Kidney epithelial cell (primary cell): Measurements from ENCODE around the gene ARPC4. TPM values are rescaled to one million over a fixed set of nuclear protein-coding genes. Genes with fewer than 3 reads are reported as not detected.
A peak's percentile ranks its signal among the peaks of the same experiment; 100 is the strongest.

ENCODE experiments used
- DNase-seq: peaks from one replicate; pipeline ENCODE4 v3.0.0-alpha.2; 2010; ENCODE audit warnings: low read depth
- H3K27me3 ChIP-seq: 2 replicates; pipeline ENCODE4 v1.6.0; 2011; ENCODE audit warnings: low read length; ENCODE audit not compliant: control insufficient read depth, insufficient read depth
- H3K36me3 ChIP-seq: 2 replicates; pipeline ENCODE4 v1.5.1; 2011; ENCODE audit warnings: low read length; ENCODE audit not compliant: control insufficient read depth, insufficient read depth
- H3K4me3 ChIP-seq: 2 replicates; pipeline ENCODE4 v1.5.1; 2011; ENCODE audit warnings: low read depth, mild to moderate bottlenecking, control low read depth, low read length
- CTCF ChIP-seq: IDR thresholded peaks from 2 replicates; pipeline ENCODE4 v1.5.1; 2011; ENCODE audit warnings: mild to moderate bottlenecking, moderate library complexity, low read length, control low read depth, inconsistent platforms; ENCODE audit not compliant: insufficient read depth, poor library complexity, severe bottlenecking
- total RNA-seq: library from RNA; depleted of rRNA; stranded (reverse); fragments of >200 nt; gene quantifications from 2 replicates; pipeline ENCODE4 v1.2.3, GENCODE V29; 2015

ARPC4 gene
- total RNA-seq = 204 and 206 TPM in 2 replicates

GRCh38 chr3:9792405-9793160, at the start of gene ARPC4, which contains the start of gene TADA3:
Gene ARPC4, plus strand, starts transcription at chr3:9793082. Its CDS starts 40 bp downstream, at chr3:9793122.
Gene TADA3, minus strand, starts transcription at chr3:9792473. Its CDS starts 1,007 bp downstream, at chr3:9791466.
- peak within 1 kb of the TSS; percentile 84 for H3K4me3 ChIP-seq
- peak; percentile 74 for DNase-seq
- peaks cover 5% of the 10 kb centered on the region for H3K36me3 ChIP-seq
- TF ChIP-seq CTCF = no peak
- no peaks in the 10 kb centered on the region for H3K27me3 ChIP-seq

GRCh38 chr3:9743548-9743947, 49.3 kb upstream of the ARPC4 start:
- H3K4me3 ChIP-seq = no peak overlapping the region
- H3K36me3 ChIP-seq = peaks cover 12% of the 10 kb centered on the region
- H3K27me3 ChIP-seq = no peaks in the 10 kb centered on the region
- no peak for TF ChIP-seq CTCF
- DNase-seq = no peak

GRCh38 chr3:9744162-9744561, 48.7 kb upstream of the ARPC4 start:
- H3K36me3 ChIP-seq = peaks cover 10% of the 10 kb centered on the region
- H3K4me3 ChIP-seq = no peak overlapping the region
- DNase-seq = no peak
- H3K27me3 ChIP-seq = no peaks in the 10 kb centered on the region
- no peak for TF ChIP-seq CTCF

- no peak for DNase-seq
- Histone ChIP-seq H3K4me3 (no peak overlapping the region), H3K27me3 (no peaks in the 10 kb centered on the region), H3K36me3 (peaks cover 7% of the 10 kb centered on the region)
- no peak for TF ChIP-seq CTCF
Measured at GRCh38 chr3:9745521-9745920, 47.4 kb upstream of the ARPC4 start.

GRCh38 chr3:9746330-9746729, 46.6 kb upstream of the ARPC4 start:
- Histone ChIP-seq H3K36me3 (peaks cover 7% of the 10 kb centered on the region), H3K4me3 (no peak overlapping the region), H3K27me3 (no peaks in the 10 kb centered on the region)
- DNase-seq = peak; percentile 23
- TF ChIP-seq CTCF = no peak

- no peak overlapping the region for H3K4me3 ChIP-seq
- no peak for DNase-seq
- no peak for TF ChIP-seq CTCF
- peaks cover 10% of the 10 kb centered on the region for H3K36me3 ChIP-seq
- H3K27me3 ChIP-seq = no peaks in the 10 kb centered on the region
Measured at GRCh38 chr3:9747267-9747666, 45.6 kb upstream of the ARPC4 start.
